HG02938 (cell line): ENCODE data around the gene ITPRID2.

Experiments
- ATAC-seq: cut with Tn5 transposase; IDR thresholded peaks from one replicate; pipeline ENCODE4 v1.9.1; 2021; ENCODE audit warnings: mild to moderate bottlenecking, moderate library complexity; ENCODE audit not compliant: unreplicated experiment

Gene ITPRID2

DNA sequence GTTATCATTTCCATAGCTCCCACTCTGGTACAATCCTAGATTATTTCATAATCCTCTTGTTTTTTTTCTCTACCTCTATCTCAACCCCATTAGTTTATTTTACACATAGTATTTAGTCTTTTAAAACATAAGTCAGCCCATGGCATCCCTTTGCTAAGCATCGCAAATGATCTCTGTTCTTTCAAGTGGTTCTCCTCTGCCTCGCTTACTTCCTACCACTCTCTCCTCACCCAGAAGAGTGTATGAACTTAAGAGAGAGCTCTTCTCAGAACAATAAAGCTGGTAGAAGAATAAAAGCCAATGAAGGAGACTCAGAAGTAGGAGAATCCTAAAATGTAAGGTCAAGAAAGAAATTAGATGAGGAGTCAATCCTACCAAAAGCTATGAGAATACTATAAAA, 12.2 kb upstream of the ITPRID2 start:
- ATAC-seq: no peak

DNA sequence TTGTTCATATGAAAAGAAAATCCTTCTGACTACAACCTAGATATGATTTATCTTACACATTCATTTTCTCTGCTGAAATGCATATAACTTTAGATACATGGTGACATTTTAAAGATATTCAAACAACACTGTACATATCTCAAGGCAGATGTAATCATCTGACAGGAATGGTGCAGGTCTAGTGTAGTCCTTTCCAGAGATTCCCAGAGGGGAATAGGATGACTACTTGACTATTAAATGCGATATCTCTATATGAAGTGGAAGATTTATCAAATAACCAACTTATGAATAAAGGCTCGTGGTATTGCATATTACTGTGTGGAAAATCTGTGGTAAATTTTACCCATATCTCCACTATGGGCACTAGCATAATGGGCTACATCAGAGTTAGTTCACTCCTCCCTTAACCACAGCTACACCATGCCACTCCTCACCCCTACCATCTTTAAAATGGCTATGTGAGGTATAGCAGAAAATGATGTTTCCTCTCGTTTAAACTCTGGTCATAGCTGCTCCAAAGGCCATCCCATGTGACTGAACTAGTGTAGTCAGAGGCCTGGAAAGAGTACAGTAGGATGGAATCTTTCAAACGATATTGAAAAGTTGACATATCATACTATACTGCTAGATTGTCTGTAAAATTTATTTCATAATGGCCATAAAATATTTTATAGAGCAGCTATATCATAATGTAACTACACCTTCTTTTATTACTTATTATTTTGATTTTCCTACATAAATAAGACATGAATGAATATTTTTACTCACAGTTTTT, 9.1 kb upstream of the ITPRID2 start:
- no peak for ATAC-seq

DNA sequence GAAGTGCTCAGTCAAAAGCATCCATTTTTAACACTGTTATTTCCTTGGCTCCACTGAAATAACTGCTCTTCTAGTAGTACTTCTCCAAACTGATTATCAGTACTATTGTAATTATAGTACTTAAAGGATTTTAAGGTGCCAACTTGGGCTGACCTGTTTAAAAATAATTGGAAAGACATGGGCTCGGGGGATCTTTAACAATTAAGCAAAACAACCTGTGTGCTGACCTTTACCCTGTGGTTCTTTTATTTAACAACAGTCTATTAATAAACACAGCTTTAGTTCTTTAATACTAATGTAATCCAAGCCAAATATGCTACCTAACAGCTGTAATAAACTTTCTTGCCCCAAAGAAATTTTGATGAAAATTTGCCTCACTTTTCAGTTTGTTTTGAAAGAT, 6.9 kb upstream of the ITPRID2 start:
- ATAC-seq: no peak

DNA sequence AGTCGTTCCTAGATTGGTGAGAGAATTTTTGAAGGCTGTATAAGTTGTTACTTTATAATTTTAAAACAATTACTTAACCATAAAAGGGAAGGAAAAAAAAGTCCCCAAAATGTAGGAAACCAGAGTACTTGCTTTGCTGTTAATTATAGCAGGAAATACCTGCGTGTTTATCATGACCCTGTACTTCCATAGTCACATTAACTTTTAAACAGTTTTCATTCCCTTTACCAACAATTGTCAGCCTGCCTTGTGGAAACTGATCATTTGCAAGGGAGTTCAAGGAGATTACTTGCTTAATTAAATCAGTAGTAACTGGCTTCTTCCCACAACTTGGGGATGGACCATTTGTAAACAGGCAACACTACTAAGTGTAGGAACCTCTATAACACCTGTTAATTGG, 6.4 kb upstream of the ITPRID2 start:
- no peak for ATAC-seq

DNA sequence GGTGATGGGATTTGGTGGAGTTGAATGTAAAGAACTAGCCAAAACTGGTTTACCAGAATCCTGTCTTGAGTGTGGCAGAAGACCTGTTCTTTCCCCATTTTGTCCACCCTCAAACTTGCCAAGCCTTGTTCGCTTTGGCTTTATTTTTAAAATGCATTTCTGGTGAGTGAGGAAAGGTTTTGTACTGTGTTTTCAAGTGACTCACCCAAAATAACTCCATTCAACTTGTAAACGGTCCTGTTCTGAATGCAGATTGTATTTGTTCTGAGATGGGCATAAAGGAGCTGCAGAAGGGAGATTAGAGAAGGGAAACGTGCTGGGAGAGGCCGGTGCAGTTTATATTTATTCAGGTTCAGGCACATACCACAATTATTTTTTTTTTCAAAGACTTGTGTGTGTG, 5.3 kb upstream of the ITPRID2 start:
- ATAC-seq: no peak

DNA sequence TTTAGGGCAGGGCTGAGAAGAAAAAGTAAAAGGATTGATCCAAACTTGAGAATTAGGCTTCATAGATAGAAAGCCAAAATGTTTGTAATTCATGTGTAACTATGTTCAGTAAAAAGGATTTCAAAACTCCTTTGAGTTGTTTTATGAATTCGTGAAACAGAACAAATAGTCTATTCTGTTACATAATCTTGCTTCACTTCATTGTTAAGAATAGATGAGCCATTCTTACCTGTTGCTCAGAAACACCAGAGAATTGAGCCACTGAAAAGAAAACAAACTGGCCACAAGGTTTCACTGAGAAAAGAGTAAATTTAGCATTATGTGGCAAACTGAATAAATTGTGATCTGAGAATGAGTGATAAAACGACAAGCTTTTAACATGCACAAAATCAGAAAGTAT, 4.5 kb upstream of the ITPRID2 start:
- no peak for ATAC-seq

DNA sequence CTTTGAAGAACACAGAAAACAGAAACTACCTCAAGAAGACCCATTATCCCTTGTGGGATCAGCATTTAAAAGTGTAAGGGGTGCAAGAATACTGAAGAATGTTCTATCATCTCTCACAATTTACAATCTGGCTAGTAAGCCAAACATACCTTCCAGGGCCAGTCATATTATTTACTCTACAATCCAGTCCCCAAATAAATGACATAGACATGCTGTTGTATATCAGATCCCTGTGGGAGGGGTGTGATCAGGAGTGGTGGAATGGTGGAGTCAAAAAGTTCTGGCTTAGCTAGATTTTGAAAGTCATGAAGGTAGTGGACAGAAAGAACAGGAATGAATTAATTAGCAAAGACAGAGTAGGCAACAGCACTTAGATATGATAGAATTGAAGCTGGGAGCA, 1.8 kb upstream of the ITPRID2 start:
- ATAC-seq: no peak

DNA sequence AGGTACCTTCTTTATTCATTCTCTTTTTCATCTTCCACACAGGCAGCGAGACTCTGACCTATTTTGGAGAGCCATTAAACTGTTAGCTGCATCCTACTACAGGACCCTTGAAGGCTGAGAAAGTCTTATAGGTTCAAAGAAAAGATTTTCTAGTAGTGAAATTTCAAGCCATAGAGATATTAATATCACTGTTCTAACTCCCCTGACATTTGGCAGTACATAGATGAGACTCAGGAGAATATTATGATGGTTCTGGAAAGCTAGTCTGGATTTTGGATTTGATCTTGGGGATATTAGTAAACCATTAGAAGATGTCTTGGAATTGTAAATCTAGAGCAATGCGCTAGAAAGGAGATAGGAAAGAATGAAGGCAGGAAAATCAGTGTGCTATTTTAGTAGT, 1.3 kb upstream of the ITPRID2 start:
- ATAC-seq: no peak

DNA sequence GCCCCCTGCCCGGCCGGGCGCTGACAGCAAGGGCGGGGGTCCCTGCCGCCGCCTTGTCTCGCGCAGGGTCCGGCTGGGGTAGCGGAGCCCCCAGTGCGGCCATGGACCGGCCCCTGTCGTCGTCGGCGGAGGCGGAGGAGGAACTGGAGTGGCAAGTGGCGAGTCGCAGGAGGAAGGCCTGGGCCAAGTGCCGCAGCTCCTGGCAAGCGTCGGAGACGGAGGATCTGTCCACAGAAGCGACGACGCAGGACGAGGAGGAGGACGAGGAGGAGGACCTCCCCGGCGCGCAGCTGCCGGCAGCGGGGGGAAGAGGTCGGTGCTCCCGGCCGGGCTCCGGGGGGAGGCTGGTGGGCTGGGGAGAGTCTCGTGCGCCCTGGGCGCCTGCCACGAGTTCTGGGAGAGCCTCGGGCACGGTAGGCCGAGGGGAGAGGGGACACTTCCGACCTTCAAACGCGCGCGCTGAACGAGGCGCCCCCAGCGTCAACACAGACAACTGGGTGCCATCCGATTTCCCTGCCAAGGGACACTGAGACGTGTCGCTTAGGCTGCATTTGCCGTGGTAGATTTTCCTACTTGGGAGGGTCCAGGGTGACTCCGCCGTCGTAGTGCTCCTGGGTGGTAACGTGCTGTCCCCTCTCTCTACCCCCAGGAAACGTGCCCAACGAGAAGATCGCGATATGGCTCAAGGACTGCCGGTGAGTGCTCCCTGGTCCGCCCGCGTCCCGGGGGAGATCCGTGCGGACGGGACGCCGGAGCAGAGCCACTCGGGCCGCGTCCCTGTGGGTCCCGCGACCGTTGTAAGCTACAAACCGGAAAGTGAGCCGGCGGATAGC, 652 bp downstream of the ITPRID2 start:
- ATAC-seq: peak; percentile 66

DNA sequence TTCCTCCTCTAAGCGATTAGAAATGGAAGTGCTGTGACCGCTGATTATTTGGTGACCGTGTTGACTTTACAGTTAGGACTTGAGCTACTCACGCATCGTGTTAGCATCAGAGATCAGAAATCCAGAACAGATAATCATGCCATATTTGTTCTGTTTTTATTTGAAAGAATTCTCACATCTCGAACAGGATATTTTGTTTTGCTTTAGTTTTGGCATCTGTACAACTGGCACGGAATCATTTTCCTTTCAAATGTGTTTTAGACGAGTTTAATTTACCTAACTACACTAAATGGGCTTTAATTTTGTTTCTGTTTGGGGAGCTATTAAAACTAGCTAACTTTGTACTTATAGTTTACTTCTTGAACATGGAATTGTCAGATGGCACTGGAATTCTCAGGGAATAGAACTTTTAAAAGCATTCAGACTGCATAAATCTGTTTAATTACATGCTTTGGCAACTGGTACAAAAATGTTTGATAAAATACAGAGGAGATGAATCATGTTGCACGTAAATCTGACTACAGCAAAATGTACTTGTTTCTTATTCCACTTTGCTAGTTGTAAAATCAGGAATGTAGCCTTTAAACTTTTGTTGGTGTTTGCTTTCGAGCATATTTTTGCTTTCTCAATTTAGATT, 1.4 kb downstream of the ITPRID2 start:
- no peak for ATAC-seq

DNA sequence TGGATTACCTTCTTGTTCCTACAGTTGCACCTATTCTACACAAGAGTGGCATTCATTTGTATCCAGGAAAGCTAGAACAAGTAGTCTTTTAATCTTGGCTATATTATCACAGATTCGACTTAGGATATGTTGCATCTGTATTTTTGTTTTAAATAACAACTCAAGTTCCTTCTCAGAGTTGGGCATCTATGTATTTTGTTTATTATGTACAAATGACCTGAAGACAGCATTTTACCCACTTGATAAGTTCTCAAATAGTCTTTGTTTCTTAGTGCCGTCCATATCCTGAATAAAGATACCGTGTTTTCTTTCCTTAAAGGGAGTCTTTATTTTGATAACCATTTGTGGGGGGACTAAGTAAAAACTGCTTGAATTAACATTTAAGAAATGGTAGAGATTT, 2.9 kb downstream of the ITPRID2 start:
- no peak for ATAC-seq

DNA sequence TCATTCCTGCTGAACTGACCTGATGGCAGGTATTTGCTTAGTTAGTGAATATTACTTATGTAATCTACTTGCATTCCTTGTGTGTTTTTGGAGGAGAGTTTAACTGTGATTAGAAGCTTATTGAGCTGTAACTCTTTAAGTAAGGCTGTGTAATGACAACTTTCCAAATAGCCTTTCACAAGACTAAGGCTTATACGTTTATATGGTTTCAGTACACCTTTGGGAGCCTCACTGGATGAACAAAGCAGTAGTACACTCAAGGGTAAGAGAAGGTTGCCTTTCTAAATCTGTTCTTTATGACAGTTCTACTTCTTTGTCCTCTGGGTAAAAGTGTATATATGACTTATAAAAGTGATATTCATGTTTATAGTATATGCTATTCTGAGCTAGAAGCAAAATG, 4.3 kb downstream of the ITPRID2 start:
- ATAC-seq: no peak

DNA sequence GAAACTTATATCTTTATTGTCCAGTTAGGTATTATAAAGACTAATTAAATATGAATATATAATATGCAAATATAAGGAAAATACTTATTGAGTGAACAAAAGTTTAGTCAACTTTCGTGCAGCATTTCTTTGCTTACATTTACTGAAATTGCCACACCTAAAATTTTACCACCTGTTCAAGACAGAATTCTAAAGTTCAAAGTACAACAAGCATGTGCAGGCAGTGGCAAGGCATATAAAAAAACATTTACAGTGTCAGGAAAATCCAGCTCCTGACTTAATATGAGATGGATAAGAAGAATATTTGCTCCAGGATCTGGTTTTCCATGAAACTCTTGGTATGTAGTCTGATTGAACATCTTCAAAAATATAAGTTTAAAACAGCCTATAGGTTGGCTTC, 4.8 kb downstream of the ITPRID2 start:
- ATAC-seq: no peak

DNA sequence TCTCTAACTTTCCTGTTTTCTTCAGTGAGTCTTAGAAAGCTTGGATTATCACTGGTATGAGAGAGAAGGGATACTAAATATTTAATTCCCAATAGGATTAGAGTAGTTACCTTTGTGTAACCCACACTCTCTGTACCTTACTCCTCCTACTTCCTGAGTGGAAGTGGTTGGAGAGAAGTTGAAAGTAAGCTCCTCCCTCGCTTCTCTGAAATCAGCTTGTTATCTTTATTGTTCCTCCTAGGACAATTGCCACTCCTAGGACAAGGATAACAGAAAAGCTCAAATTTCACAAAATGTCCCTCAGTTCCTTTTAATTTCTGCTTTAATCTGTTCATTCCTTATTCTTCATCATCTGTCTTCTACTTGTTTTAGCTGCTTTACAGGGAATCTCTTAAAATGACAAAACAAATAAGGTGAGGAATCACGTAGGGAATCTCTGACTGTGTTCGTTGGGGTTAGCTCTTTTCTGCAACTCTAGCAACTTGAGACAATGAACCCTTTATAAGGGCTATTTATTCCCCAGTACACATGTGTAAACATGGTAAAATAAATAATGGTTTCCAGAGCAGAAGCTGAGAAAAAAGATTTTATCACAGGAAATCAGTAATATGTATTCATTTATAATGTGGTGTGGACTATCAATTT, 8.6 kb downstream of the ITPRID2 start:
- ATAC-seq: no peak

DNA sequence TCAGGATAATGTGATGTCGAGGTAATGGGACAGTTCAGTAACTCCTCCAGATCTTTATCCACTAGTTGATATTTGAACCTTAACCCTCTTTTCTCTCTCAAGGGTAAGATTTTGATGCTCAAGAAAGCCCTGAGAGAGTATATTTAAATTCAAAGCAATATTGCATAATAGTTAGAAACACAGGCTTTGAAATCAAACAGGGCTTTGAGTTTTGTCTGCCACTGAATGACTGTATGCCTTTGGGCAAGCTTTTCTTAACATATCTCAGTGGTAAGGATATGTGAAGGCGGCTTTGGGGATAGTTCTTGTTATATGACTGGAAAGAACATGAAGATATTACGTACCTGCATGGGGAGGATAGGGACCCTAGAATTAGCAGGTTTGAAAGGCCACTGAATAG, 11.1 kb downstream of the ITPRID2 start:
- no peak for ATAC-seq

DNA sequence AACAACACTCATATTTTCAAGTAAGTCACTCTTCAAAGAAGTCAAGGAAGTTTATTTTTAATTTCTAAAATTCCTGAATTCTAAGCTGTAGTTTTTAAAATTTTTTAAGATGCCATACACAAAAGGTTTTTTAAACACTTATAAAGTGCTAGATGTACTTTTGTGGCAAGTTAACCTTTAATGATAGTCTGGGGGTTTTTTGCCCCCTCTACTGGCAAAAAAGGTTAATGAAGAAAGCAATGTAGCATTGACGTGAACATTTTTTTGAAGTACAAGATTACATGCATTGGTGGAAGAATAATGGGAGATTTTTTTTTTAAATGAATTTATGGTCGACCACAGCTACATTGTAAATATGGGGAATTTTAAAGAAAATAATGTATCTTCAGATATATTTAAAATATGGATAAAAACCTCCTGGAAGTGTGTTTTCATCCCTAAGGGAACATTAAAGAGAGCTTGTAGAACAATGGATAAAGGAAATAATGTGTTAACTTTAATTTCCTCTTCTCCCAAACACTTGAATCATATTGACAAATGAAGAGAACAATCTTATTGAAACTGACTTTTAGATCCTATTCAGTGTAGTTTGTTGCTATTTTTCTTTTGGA, 12.6 kb downstream of the ITPRID2 start:
- ATAC-seq: peak; percentile 43

DNA sequence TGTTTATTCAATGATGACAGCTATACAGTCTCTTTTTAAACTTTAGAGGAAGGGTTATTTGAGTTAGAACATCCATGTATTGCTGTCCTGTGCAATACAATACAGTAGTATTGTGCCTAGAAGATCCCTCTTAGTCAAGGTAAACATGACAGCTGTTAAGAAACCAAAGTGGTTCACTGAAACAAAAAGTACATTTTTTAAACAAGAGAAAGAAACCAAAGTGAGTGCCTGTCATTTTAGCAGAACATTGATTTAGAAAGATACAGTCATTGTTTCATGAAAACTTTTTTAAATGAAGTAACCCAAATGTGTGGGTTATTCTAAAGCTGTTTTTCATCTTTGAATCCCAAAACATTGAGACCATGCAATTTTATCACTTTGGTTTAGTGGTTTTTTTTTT, 15.5 kb downstream of the ITPRID2 start:
- ATAC-seq: peak; percentile 51

DNA sequence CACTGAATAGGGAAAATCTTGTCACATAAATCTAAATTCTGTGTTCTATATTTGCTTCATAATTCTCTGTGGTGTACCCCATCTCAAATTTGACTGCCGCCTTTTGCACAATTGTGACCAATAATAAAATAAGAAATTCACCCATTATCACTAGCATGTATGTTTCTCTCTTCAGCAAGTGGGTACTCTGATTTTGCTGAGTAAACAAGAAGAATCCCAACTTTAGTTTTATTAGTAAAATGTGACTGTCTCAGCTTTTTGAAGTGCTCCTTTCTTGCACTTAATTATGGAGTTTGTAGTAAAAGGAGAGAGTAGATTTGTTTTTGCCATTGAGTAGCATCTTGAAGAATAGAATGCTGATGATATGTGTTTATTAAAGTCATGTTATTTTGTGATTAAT, 16.1 kb downstream of the ITPRID2 start:
- no peak for ATAC-seq

DNA sequence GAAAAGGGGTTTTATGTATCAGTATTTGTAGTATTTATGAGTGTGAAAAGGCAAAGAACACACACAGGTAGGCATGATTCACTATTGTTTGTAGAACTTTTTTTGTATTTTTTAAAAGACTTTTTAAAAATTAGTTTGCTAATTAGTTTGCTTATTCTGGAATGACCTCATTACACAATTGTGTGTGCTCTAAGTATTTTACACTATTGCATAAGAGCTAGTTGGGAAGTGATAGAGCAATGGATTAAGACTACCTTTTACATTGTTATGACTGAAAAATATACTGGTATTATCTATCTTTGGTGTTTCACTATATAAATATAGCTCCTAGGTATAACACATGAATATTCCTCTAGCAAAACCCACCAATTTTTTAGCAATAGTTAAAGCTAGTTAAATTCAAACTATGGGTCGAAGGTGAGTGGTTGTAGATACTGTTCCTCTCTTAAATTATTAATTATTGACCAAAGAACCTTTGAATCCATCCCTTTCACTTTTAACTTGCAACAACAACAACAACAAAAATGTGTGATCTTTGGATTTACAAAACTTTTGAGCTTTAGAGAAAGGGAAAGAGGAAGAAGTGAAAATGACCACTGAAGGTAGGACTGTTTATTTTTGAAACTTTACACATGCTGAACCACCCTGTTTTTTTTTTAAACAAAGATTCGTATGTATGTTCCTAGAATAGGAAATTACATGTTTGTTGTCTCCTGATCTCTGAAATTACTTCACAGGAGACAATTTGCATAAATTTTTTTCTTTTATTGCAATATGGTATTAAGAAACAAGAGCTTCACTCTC, 18.7 kb downstream of the ITPRID2 start:
- ATAC-seq: no peak

DNA sequence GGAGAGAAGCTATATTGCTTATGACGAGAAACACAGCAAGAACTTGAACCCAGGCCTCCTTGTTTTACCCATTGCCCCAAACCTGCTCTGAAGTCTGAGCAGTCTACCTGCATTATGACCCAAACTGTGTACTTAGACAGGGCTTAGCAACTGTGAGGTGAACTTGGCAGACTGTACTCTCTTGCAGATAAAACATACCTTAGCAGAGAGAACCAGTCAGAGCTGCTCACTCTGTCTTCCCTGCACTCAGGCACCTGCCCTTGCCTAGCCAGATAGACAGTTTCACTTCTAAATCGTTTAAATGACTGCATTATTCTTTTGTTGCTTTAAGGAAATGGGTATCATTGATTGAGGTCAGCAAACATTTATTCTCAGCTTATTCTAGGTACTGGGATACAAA, 20.3 kb downstream of the ITPRID2 start:
- no peak for ATAC-seq
